Measurements from ENCODE around the gene EWSR1. TPM values are rescaled to one million over a fixed set of nuclear protein-coding genes. Genes with fewer than 3 reads are reported as not detected.
"Not testable (repeated sequence)": the region's sequence is repeated elsewhere in the genome, so short reads cannot be mapped to it uniquely, and the experiment has no call there.

The EWSR1 gene
- total and polyA plus RNA-seq, 2 donors (not counting 3 experiments of a cell fraction or from before 2014, with no cell fraction given): 305 to 588 TPM

DNA sequence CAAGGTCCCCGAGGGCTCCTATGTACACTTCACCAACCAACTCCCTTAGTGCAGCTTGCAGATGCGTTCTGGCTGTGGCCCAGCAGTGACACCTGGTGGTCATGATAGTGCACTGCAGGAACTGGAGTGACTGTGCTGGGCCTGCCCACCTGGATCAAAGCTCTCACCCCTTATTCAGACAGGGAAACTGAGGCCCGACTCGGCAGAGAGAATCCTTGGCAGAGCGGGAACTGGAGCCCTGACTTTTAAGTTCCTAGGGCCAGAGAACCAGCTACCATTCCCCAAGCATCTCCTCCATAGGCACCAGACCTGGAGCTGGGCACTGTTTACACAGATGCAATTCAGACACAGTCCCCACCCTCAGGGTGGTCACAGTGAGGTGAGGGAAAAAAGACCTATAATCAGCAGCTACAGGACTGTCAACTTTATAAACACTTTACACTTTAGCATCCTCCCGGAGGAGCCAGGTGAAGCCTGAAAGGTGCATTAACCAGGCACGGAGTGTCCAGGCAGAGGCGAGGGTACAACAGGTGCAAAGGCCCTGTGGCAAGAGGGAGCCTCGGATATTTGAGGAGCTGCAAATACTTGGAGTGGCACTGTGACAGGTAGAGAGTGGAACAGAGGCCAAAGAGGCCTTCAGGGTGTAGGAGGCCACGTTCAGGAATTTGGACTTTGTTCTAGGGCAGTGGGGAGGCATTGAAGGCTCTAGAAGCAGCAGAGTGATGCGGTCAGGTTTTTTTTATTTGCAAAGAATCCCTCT, 22.3 kb upstream of the EWSR1 start:
- H2AFZ ChIP-seq (ENCODE audit: low read depth, low read length): no peak overlapping the region
- H3K9ac ChIP-seq (replicated peaks; ENCODE audit: extremely low read depth, insufficient read depth, low read length): no peak overlapping the region
- dilution Hi-C loops (cut with MboI; ENCODE audit: extremely low pct_ligation_motif_present, low sequenced_read_pairs): no loop called here
- no peaks in the 10 kb centered on the region for H3K9me1 ChIP-seq (replicated peaks; ENCODE audit: control insufficient read depth, extremely low read depth, insufficient read depth, low read length)
- no peak for TF ChIP-seq FOS (IDR thresholded peaks at IDR 0.05; ENCODE audit: borderline replicate concordance, insufficient read depth, low read length)
- TF ChIP-seq, protein P1, sequence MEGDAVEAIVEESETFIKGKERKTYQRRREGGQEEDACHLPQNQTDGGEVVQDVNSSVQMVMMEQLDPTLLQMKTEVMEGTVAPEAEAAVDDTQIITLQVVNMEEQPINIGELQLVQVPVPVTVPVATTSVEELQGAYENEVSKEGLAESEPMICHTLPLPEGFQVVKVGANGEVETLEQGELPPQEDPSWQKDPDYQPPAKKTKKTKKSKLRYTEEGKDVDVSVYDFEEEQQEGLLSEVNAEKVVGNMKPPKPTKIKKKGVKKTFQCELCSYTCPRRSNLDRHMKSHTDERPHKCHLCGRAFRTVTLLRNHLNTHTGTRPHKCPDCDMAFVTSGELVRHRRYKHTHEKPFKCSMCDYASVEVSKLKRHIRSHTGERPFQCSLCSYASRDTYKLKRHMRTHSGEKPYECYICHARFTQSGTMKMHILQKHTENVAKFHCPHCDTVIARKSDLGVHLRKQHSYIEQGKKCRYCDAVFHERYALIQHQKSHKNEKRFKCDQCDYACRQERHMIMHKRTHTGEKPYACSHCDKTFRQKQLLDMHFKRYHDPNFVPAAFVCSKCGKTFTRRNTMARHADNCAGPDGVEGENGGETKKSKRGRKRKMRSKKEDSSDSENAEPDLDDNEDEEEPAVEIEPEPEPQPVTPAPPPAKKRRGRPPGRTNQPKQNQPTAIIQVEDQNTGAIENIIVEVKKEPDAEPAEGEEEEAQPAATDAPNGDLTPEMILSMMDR (IDR thresholded peaks at IDR 0.05; ENCODE audit: extremely low read depth in 1 of 2, insufficient read depth in 1 of 2, low read depth in 1 of 2, low read length in 2 of 2): peak; percentile 91 to 97
- no peaks in the 10 kb centered on the region for H3K9me3 ChIP-seq (replicated peaks; ENCODE audit: control insufficient read depth, insufficient read depth, low read length)
- CTCF ChIA-PET: interaction anchor here (0.6 to 5.8 kb wide), 47 partner anchors 9 to 1194 kb away, joined by 3 to 65 read pairs (median 5); partner anchors contain the start of genes EMID1, EWSR1 and RHBDD3
- H3K4me2 ChIP-seq (ENCODE audit: insufficient read depth, low read length): no peak overlapping the region
- DNase-seq (ENCODE audit: low read depth, low spot score): peak; percentile 58
- no peak overlapping the region for H3K4me3 ChIP-seq (replicated peaks in 1 of 3; ENCODE audit: insufficient read depth in 1 of 3, low read depth in 1 of 3, low read length in 3 of 3)
- peak; percentile 97 for FAIRE-seq
- no peak overlapping the region for H3K27ac ChIP-seq (ENCODE audit: insufficient read depth, low read depth, low read length)
- peaks cover 3 to 5% of the 10 kb centered on the region in 2 experiments for H3K27me3 ChIP-seq (ENCODE audit: control insufficient read depth in 2 of 2, insufficient read depth in 2 of 2, low read length in 2 of 2)
- H3K4me1 ChIP-seq (ENCODE audit: control insufficient read depth, extremely low read depth, insufficient read depth, low read length): no peaks in the 10 kb centered on the region
- POLR2A ChIA-PET: no interaction called here
- BruUV-seq (replicated peaks): no TSS peak
- no peaks in the 10 kb centered on the region for H3K36me3 ChIP-seq (ENCODE audit: control insufficient read depth in 2 of 2, extremely low read depth in 1 of 2, insufficient read depth in 2 of 2, low read length in 2 of 2)
- intact Hi-C loops (cut with micrococcal nuclease): loop anchor here (1.0 to 2.0 kb wide), 5 partner anchors 39 to 391 kb away; no protein-coding TSS in a partner anchor
- no peaks in the 10 kb centered on the region for H4K20me1 ChIP-seq (replicated peaks; ENCODE audit: control insufficient read depth, extremely low read depth, insufficient read depth, low read length)
- no peaks in the 10 kb centered on the region for H3K79me2 ChIP-seq (ENCODE audit: control insufficient read depth, insufficient read depth, low read length)

DNA sequence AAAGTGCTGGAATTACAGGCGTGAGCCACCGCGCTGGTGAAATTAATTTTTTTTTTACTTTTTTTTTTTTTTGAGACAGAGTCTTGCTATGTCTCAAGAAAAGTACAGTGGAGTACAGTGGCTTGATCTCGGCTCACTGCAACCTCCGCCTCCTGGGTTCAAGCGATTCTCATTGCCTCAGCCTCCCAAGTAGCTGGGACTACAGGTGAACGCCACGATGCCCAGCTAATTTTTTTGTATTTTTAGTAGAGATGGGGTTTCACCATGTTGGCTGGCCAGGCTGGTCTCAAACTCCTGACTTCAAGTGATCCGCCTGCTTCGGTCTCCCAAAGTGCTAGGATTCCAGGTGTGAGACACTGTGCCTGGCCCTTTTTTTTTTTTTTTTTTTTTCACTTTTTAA, 20.2 kb upstream of the EWSR1 start:
- H3K9me1 ChIP-seq (replicated peaks; ENCODE audit: control insufficient read depth, extremely low read depth, insufficient read depth, low read length); H3K9ac ChIP-seq (replicated peaks; ENCODE audit: extremely low read depth, insufficient read depth, low read length); H3K4me2 ChIP-seq (ENCODE audit: insufficient read depth, low read length); H3K27ac ChIP-seq (ENCODE audit: insufficient read depth, low read depth, low read length); intact Hi-C loops (cut with micrococcal nuclease); H4K20me1 ChIP-seq (replicated peaks; ENCODE audit: control insufficient read depth, extremely low read depth, insufficient read depth, low read length); DNase-seq (ENCODE audit: low read depth, low spot score); BruUV-seq (replicated peaks); H3K4me3 ChIP-seq (replicated peaks in 1 of 3; ENCODE audit: insufficient read depth in 1 of 3, low read depth in 1 of 3, low read length in 3 of 3); POLR2A ChIA-PET; dilution Hi-C loops (cut with MboI; ENCODE audit: extremely low pct_ligation_motif_present, low sequenced_read_pairs); H2AFZ ChIP-seq (ENCODE audit: low read depth, low read length); H3K79me2 ChIP-seq (ENCODE audit: control insufficient read depth, insufficient read depth, low read length); FAIRE-seq; H3K4me1 ChIP-seq (ENCODE audit: control insufficient read depth, extremely low read depth, insufficient read depth, low read length); H3K27me3 ChIP-seq (ENCODE audit: control insufficient read depth in 2 of 2, insufficient read depth in 2 of 2, low read length in 2 of 2); H3K9me3 ChIP-seq (replicated peaks; ENCODE audit: control insufficient read depth, insufficient read depth, low read length); H3K36me3 ChIP-seq (ENCODE audit: control insufficient read depth in 2 of 2, extremely low read depth in 1 of 2, insufficient read depth in 2 of 2, low read length in 2 of 2): not testable (repeated sequence)
- CTCF ChIA-PET: interaction anchor here (1.1 to 5.8 kb wide), 7 partner anchors 13 to 647 kb away, joined by 3 to 65 read pairs (median 4); no protein-coding TSS in a partner anchor

Data from endothelial cell of umbilical vein (primary cell).